Right atrium auricular region (tissue), 2 donors: ENCODE measurements around the gene DYSF. TPM values are rescaled to one million over a fixed set of nuclear protein-coding genes. Genes with fewer than 3 reads are reported as not detected.
A peak's percentile ranks its signal among the peaks of the same experiment; 100 is the strongest.

Source experiments
- DNase-seq: peaks from one replicate; pipeline ENCODE4 v3.0.0-alpha.2; 2019; ENCODE audit warnings: low spot score
- H3K27ac ChIP-seq, 2 donors: fragments of 200-600 bp; sonication (generic); 1 replicate in 1 of 2; 2 replicates in 1 of 2; pipeline ENCODE4 v1.5.1; 2016 to 2019
- H3K27me3 ChIP-seq, 2 donors: fragments of 200-600 bp; sonication (generic); one replicate each; pipeline versions ENCODE4 v1.5.1 to v1.6.0; 2017 to 2019
- H3K36me3 ChIP-seq: fragments of 200-600 bp; sonication (generic); one replicate; pipeline ENCODE4 v1.5.1; 2016
- H3K4me1 ChIP-seq, 2 donors: fragments of 200-600 bp; sonication (generic); one replicate each; pipeline versions ENCODE4 v1.5.1 to v1.6.0; 2017 to 2019
- H3K4me3 ChIP-seq, 2 donors: fragments of 200-600 bp; sonication (generic); 1 replicate in 1 of 2; 2 replicates in 1 of 2; pipeline ENCODE4 v1.5.1; 2017 to 2019; ENCODE audit warnings: mild to moderate bottlenecking in 1 of 2, moderate library complexity in 1 of 2
- H3K9me3 ChIP-seq, 2 donors: fragments of 200-600 bp; sonication (generic); one replicate each; pipeline ENCODE4 v1.5.1; 2019
- total RNA-seq, 2 donors: library from RNA; depleted of rRNA; stranded (reverse); fragments of >200 nt; gene quantifications; one replicate each; pipeline ENCODE4 v1.1.0, GENCODE V29; 2016
- TF ChIP-seq, protein P1 (sequence below), 2 donors: fragments of 200-600 bp; sonication (generic); IDR thresholded peaks; one replicate each; pipeline ENCODE4 v1.5.1; 2019; ENCODE audit warnings: antibody characterized with exemption in 2 of 2

DYSF gene
- total RNA-seq, 2 donors from 2014 or later = 31.3 to 52.1 TPM

DNA sequence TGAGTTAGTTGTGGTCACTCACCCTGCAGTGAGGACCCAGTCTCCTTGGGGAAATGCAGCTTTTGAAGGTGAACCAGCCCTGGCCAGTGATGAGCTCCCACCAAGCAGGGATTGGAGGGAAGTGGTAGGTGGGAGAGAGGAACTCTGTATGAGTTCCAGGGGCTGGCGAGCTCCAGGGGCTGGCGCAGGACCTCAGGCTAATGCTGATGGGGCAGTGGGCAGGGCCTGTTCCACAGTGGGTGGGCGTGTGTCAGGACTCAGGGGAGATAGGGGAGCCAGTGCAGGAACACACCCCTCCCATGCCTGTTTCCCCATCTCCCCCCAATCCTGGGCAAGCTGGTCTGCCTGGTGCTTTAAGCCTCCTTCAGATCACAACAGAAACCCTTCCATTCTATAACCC, 208.4 kb downstream of the DYSF start:
- Histone ChIP-seq H3K9me3 (peaks cover 8 to 10% of the 10 kb centered on the region in 2 donors), H3K4me3 (no peak overlapping the region), H3K27me3 (no peaks in the 10 kb centered on the region), H3K27ac (no peak overlapping the region), H3K4me1 (no peaks in the 10 kb centered on the region), H3K36me3 (peaks cover 33% of the 10 kb centered on the region)
- TF ChIP-seq, protein P1, sequence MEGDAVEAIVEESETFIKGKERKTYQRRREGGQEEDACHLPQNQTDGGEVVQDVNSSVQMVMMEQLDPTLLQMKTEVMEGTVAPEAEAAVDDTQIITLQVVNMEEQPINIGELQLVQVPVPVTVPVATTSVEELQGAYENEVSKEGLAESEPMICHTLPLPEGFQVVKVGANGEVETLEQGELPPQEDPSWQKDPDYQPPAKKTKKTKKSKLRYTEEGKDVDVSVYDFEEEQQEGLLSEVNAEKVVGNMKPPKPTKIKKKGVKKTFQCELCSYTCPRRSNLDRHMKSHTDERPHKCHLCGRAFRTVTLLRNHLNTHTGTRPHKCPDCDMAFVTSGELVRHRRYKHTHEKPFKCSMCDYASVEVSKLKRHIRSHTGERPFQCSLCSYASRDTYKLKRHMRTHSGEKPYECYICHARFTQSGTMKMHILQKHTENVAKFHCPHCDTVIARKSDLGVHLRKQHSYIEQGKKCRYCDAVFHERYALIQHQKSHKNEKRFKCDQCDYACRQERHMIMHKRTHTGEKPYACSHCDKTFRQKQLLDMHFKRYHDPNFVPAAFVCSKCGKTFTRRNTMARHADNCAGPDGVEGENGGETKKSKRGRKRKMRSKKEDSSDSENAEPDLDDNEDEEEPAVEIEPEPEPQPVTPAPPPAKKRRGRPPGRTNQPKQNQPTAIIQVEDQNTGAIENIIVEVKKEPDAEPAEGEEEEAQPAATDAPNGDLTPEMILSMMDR (IDR thresholded peaks at IDR 0.05) = no peak
- DNase-seq = no peak

DNA sequence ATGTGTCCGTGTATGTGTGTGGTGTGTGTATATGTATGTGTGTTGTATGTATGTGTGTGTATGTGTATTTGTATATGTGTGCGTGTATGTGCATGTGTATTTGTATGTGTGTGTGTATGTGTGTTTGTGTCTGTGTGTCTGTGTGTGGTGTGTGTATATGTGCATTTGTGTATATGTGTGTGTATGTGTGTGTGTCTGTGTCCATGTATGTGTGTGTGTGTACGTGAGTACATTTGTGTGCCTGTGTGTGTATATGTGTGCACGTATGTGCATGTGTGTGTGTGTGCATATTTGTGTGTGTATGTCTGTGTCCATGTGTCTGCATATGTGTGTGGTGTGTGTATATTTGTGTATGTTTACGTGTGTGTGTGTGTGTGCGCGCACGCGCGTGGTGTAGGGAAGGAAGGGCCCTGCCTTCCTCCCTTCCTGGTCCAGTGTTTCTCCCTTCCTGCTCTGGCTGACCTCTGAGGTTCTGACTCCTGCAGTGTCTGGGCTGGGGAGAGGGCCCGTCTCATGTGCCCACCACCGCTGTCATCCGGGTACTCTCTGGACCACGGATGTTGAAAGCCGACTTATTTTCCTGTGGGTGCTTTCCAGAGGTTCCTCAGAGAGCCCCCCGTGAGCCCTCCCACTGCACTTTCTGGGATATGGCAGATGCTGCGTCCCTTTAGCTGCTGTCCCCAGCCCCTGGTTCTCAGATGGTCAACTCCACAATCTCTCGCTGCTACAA, 209.5 kb downstream of the DYSF start:
- H3K36me3 ChIP-seq = peaks cover 42% of the 10 kb centered on the region
- peaks cover 6 to 7% of the 10 kb centered on the region in 2 donors for H3K9me3 ChIP-seq
- no peaks in the 10 kb centered on the region for H3K27me3 ChIP-seq
- no peak overlapping the region for H3K4me3 ChIP-seq
- TF ChIP-seq, protein P1 (IDR thresholded peaks at IDR 0.05) = no peak
- no peak overlapping the region for H3K27ac ChIP-seq
- DNase-seq = no peak
- no peaks in the 10 kb centered on the region for H3K4me1 ChIP-seq

DNA sequence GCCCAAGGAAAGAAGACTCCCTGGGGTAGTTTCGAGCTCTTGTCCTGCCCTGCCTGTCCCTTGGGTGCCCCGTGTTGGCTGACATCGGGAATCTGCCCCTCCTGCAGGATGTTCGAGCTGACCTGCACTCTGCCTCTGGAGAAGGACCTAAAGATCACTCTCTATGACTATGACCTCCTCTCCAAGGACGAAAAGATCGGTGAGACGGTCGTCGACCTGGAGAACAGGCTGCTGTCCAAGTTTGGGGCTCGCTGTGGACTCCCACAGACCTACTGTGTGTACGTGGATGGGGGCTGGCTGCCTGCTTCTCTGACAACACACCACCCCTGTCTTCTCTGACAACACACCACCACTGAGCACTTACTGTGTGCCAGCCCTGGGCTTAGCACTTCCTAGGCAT, 210.8 kb downstream of the DYSF start:
- Histone ChIP-seq H3K27me3 (no peaks in the 10 kb centered on the region), H3K4me1 (no peaks in the 10 kb centered on the region), H3K4me3 (no peak overlapping the region), H3K27ac (no peak overlapping the region), H3K36me3 (peaks cover 48% of the 10 kb centered on the region), H3K9me3 (no peaks in the 10 kb centered on the region)
- TF ChIP-seq, protein P1 (IDR thresholded peaks at IDR 0.05) = no peak
- DNase-seq = no peak

DNA sequence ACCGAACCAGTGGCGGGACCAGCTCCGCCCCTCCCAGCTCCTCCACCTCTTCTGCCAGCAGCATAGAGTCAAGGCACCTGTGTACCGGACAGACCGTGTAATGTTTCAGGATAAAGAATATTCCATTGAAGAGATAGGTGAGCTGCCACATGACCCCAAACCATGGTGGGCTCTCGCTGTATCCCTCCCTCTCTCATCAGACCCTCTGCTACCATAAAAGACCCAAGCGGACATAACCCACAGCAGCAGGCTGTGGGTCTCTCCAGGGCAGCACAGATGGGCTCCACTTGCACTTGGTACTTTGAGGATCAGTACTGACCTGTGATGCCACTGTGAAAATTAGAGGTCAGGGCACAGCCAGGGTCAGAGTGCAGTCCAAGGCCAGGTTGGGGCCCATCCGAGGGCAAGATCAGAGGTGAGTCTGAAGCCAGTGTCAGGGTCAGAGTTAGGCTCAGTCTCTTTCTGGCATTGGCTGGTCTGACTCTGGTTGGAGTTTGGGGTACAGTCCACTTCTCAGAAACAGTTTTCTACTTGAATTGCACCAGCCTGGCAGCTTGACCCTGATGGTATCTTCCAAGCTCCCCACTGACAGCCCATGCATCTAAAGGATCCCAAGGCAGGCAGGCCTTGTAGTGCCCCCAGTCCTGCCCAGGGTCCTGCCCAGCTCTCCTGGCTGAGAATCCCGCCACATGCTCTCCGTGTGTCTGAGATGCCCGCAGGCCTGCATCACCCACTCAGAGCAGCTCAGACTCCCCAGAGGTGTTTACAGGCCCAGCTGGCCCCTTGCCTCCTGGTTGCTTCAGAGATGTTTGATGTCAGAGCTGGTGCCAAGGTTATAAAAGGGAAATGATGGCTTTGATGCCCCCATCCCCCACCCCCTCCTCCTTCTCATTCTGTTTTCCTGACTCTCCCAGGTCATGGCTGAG, 212.1 kb downstream of the DYSF start:
- no peaks in the 10 kb centered on the region for H3K9me3 ChIP-seq
- no peak overlapping the region for H3K4me3 ChIP-seq
- no peaks in the 10 kb centered on the region for H3K27me3 ChIP-seq
- TF ChIP-seq, protein P1 (IDR thresholded peaks at IDR 0.05) = no peak
- DNase-seq = peak; percentile 54
- H3K27ac ChIP-seq = no peak overlapping the region
- no peaks in the 10 kb centered on the region for H3K4me1 ChIP-seq
- peaks cover 53% of the 10 kb centered on the region for H3K36me3 ChIP-seq

- peaks cover 53% of the 10 kb centered on the region for H3K36me3 ChIP-seq
- DNase-seq = no peak
- no peaks in the 10 kb centered on the region for H3K9me3 ChIP-seq
- no peak overlapping the region for H3K27ac ChIP-seq
- no peaks in the 10 kb centered on the region for H3K4me1 ChIP-seq
- H3K27me3 ChIP-seq = no peaks in the 10 kb centered on the region
- TF ChIP-seq, protein P1 (IDR thresholded peaks at IDR 0.05) = no peak
- no peak overlapping the region for H3K4me3 ChIP-seq
Measured at GRCh38 chr2:71666094-71666474, 212.7 kb downstream of the DYSF start.
